ENCODE data around the gene FBXW8.

FBXW8 gene

GRCh38 chr12:116906285-116906684 is 4.5 kb upstream of the FBXW8 start:
- peaks cover 12% of the 10 kb centered on the region for H3K27me3 ChIP-seq (ENCODE audit: control insufficient read depth, low read length)
- H3K4me3 ChIP-seq (ENCODE audit: low read length) = no peak overlapping the region

GRCh38 chr12:116910280-116910644 is 488 bp upstream of the FBXW8 start:
- H3F3A ChIP-seq (ENCODE audit: control insufficient read depth, insufficient read depth) = no peaks in the 10 kb centered on the region
- H3K4me1 ChIP-seq (ENCODE audit: control insufficient read depth, low read length) = peaks cover 19% of the 10 kb centered on the region
- peak overlapping the region; percentile 33; the same call in 1 of the 2 replicates for H3K27ac ChIP-seq (ENCODE audit: low read depth, low read length)
- H3K4me3 ChIP-seq (ENCODE audit: low read length) = peak overlapping the region; percentile 69
- H3K79me2 ChIP-seq (ENCODE audit: control insufficient read depth, low read length) = peaks cover 48% of the 10 kb centered on the region
- H3K9me3 ChIP-seq (ENCODE audit: control insufficient read depth, insufficient read depth, low read length) = no peaks in the 10 kb centered on the region
- no peaks in the 10 kb centered on the region for H3K9me2 ChIP-seq (replicated peaks; ENCODE audit: control insufficient read depth, low read length)
- no peaks in the 10 kb centered on the region for H3K27me3 ChIP-seq (ENCODE audit: control insufficient read depth, low read length)
- peak overlapping the region; percentile 95 for H3K4me2 ChIP-seq (ENCODE audit: low read length)
- TF ChIP-seq CTCF (IDR thresholded peaks at IDR 0.05; ENCODE audit: low read depth, low read length, poor library complexity, severe bottlenecking) (no peak), EZH2phosphoT487 (IDR thresholded peaks at IDR 0.05; ENCODE audit: borderline replicate concordance, low read length) (no peak)
- H3K36me3 ChIP-seq (ENCODE audit: control insufficient read depth, low read length) = peaks cover 11% of the 10 kb centered on the region
- H4K20me1 ChIP-seq (ENCODE audit: control insufficient read depth, insufficient read depth, low read depth, low read length) = no peaks in the 10 kb centered on the region

More at GRCh38 chr12:116906285-116906684, 4.5 kb upstream of the FBXW8 start:
- H3K79me2 ChIP-seq (ENCODE audit: control insufficient read depth, low read length) = peaks cover 12% of the 10 kb centered on the region
- TF ChIP-seq CTCF (IDR thresholded peaks at IDR 0.05; ENCODE audit: low read depth, low read length, poor library complexity, severe bottlenecking) (no peak), EZH2phosphoT487 (IDR thresholded peaks at IDR 0.05; ENCODE audit: borderline replicate concordance, low read length) (no peak)
- no peak overlapping the region for H3K27ac ChIP-seq (ENCODE audit: low read depth, low read length)
- H3K4me2 ChIP-seq (ENCODE audit: low read length) = no peak overlapping the region
- no peaks in the 10 kb centered on the region for H3F3A ChIP-seq (ENCODE audit: control insufficient read depth, insufficient read depth)
- no peaks in the 10 kb centered on the region for H3K9me2 ChIP-seq (replicated peaks; ENCODE audit: control insufficient read depth, low read length)
- H3K36me3 ChIP-seq (ENCODE audit: control insufficient read depth, low read length) = no peaks in the 10 kb centered on the region
- no peaks in the 10 kb centered on the region for H4K20me1 ChIP-seq (ENCODE audit: control insufficient read depth, insufficient read depth, low read depth, low read length)
- H3K9me3 ChIP-seq (ENCODE audit: control insufficient read depth, insufficient read depth, low read length) = no peaks in the 10 kb centered on the region
- H3K4me1 ChIP-seq (ENCODE audit: control insufficient read depth, low read length) = peaks cover 5% of the 10 kb centered on the region

GRCh38 chr12:116915326-116915725 is 4.6 kb downstream of the FBXW8 start:
- H3K4me3 ChIP-seq (ENCODE audit: low read length) = no peak overlapping the region
- H3K27ac ChIP-seq (ENCODE audit: low read depth, low read length) = no peak overlapping the region
- no peak overlapping the region for H3K4me2 ChIP-seq (ENCODE audit: low read length)
- H3K27me3 ChIP-seq (ENCODE audit: control insufficient read depth, low read length) = no peaks in the 10 kb centered on the region
- peaks cover 27% of the 10 kb centered on the region for H3K36me3 ChIP-seq (ENCODE audit: control insufficient read depth, low read length)
- H3F3A ChIP-seq (ENCODE audit: control insufficient read depth, insufficient read depth) = peaks cover 2% of the 10 kb centered on the region; the same call in 1 of the 2 replicates
- H3K4me1 ChIP-seq (ENCODE audit: control insufficient read depth, low read length) = peaks cover 54% of the 10 kb centered on the region
- no peaks in the 10 kb centered on the region for H3K9me3 ChIP-seq (ENCODE audit: control insufficient read depth, insufficient read depth, low read length)
- no peaks in the 10 kb centered on the region for H4K20me1 ChIP-seq (ENCODE audit: control insufficient read depth, insufficient read depth, low read depth, low read length)
- H3K79me2 ChIP-seq (ENCODE audit: control insufficient read depth, low read length) = peaks cover 91% of the 10 kb centered on the region
- no peaks in the 10 kb centered on the region for H3K9me2 ChIP-seq (replicated peaks; ENCODE audit: control insufficient read depth, low read length)
- no peak for TF ChIP-seq CTCF (IDR thresholded peaks at IDR 0.05; ENCODE audit: low read depth, low read length, poor library complexity, severe bottlenecking)
- no peak for TF ChIP-seq EZH2phosphoT487 (IDR thresholded peaks at IDR 0.05; ENCODE audit: borderline replicate concordance, low read length)
